ENCODE data around the gene TMEM184B. TPM values are rescaled to one million over a fixed set of nuclear protein-coding genes. Genes with fewer than 3 reads are reported as not detected.

TMEM184B gene
- total RNA-seq, 2 experiments from 2014 or later, result 28.8 to 30.5 TPM

- CTCF ChIA-PET, result no interaction called here
- POLR2A ChIA-PET, result no interaction called here
These were observed 13.4 kb downstream of the TMEM184B start for GRCh38 chr22:38259370-38259769.

- ChIA-PET CTCF (no interaction called here), POLR2A (no interaction called here)
These were observed 13.9 kb downstream of the TMEM184B start for GRCh38 chr22:38258895-38259294.

GRCh38 chr22:38257650-38258250 is 15.1 kb downstream of the TMEM184B start:
- CTCF ChIA-PET, result interaction anchor here (1.4 to 1.5 kb wide), 2 partner anchors 27 to 143 kb away, joined by 3 to 4 read pairs; no protein-coding TSS in a partner anchor
- POLR2A ChIA-PET, result no interaction called here

GRCh38 chr22:38257181-38257580 is 15.6 kb downstream of the TMEM184B start:
- ChIA-PET POLR2A (no interaction called here), CTCF (interaction anchor here (0.7 to 1.5 kb wide), 3 partner anchors 27 to 142 kb away, joined by 3 to 5 read pairs (median 4); no protein-coding TSS in a partner anchor)

- POLR2A ChIA-PET, result no interaction called here
- CTCF ChIA-PET, result interaction anchor here (0.6 kb wide), 1 partner anchor 74 kb away, joined by 4 read pairs; no protein-coding TSS in a partner anchor
These were observed 17.1 kb downstream of the TMEM184B start for GRCh38 chr22:38255697-38256096.

- ChIA-PET CTCF (interaction anchor here (1.2 kb wide), 1 partner anchor 14 kb away, joined by 3 read pairs; no protein-coding TSS in a partner anchor), POLR2A (no interaction called here)
These were observed 21.5 kb downstream of the TMEM184B start for GRCh38 chr22:38251341-38251692.

GRCh38 chr22:38250643-38251340 is 22.0 kb downstream of the TMEM184B start:
- POLR2A ChIA-PET, result no interaction called here
- CTCF ChIA-PET, result interaction anchor here (1.2 kb wide), 1 partner anchor 14 kb away, joined by 3 read pairs; no protein-coding TSS in a partner anchor

- CTCF ChIA-PET, result no interaction called here
- POLR2A ChIA-PET, result no interaction called here
These were observed 22.8 kb downstream of the TMEM184B start for GRCh38 chr22:38249803-38250642.

GRCh38 chr22:38249301-38249700 is 23.5 kb downstream of the TMEM184B start:
- ChIA-PET CTCF (no interaction called here), POLR2A (no interaction called here)

GRCh38 chr22:38248280-38248679 is 24.5 kb downstream of the TMEM184B start:
- POLR2A ChIA-PET, result no interaction called here
- CTCF ChIA-PET, result no interaction called here

GRCh38 chr22:38247713-38248112 is 25.1 kb downstream of the TMEM184B start:
- CTCF ChIA-PET, result no interaction called here

GRCh38 chr22:38246692-38247091 is 26.1 kb downstream of the TMEM184B start:
- ChIA-PET CTCF (interaction anchor here (0.5 kb wide), 1 partner anchor 437 kb away, joined by 4 read pairs; no protein-coding TSS in a partner anchor), POLR2A (no interaction called here)

More at GRCh38 chr22:38247713-38248112, 25.1 kb downstream of the TMEM184B start:
- POLR2A ChIA-PET, result no interaction called here

- POLR2A ChIA-PET, result no interaction called here
- CTCF ChIA-PET, result interaction anchor here (0.5 kb wide), 1 partner anchor 438 kb away, joined by 4 read pairs; no protein-coding TSS in a partner anchor
These were observed 26.7 kb downstream of the TMEM184B start for GRCh38 chr22:38246046-38246658.

- CTCF ChIA-PET, result interaction anchor here (1.0 kb wide), 1 partner anchor 192 kb away, joined by 3 read pairs; no protein-coding TSS in a partner anchor
- POLR2A ChIA-PET, result no interaction called here
These were observed 28.7 kb downstream of the TMEM184B start for GRCh38 chr22:38244106-38244505.

- POLR2A ChIA-PET, result interaction anchor here (0.6 kb wide), 1 partner anchor 329 kb away, joined by 5 read pairs; no protein-coding TSS in a partner anchor
- CTCF ChIA-PET, result no interaction called here
These were observed 29.6 kb downstream of the TMEM184B start for GRCh38 chr22:38243007-38243765.

- CTCF ChIA-PET, result no interaction called here
- POLR2A ChIA-PET, result no interaction called here
These were observed 32.0 kb downstream of the TMEM184B start for GRCh38 chr22:38240734-38241252.

GRCh38 chr22:38239101-38239761 is 33.6 kb downstream of the TMEM184B start:
- CTCF ChIA-PET, result no interaction called here
- POLR2A ChIA-PET, result no interaction called here

GRCh38 chr22:38238519-38239071 is 34.2 kb downstream of the TMEM184B start:
- POLR2A ChIA-PET, result no interaction called here
- CTCF ChIA-PET, result no interaction called here

Data from activated CD8-positive, alpha-beta memory T cell treated with anti-CD3 and anti-CD28 coated beads for 36 hours (primary cell).